ENCODE results near the gene ATCAY. TPM values are rescaled to one million over a fixed set of nuclear protein-coding genes. Genes with fewer than 3 reads are reported as not detected.

Gene ATCAY
- polyA plus RNA-seq, 1 donor from 2014 or later = not detected

DNA sequence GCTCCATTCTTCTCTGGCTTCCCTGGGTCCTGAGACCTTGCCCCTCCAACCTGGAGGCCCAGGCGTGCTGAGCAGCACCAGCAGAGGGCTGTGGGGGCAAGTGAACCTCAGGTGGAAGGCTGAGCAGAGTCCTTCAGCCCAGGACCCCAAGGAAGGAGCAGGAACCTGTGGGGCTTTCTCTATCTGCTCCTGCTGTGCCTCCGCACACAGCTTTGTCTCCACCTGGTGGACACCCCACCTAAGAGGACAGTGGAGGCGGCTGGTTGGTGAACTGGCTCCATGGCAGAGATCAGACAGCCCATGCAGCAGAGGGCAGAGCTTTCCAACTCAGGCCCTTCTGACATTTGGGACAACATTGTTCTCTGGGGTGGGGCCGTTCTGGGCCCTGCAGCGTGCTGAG lies 31.4 kb upstream of the ATCAY start:
- H3K27me3 Mint-ChIP-seq = no peaks in the 10 kb centered on the region
- peaks cover 0 to 4% (median 2%) of the 10 kb centered on the region in 3 donors for H3K9me3 Mint-ChIP-seq
- H3K36me3 Mint-ChIP-seq = no peaks in the 10 kb centered on the region
- H3K4me3 Mint-ChIP-seq = no peak overlapping the region
- H3K27ac Mint-ChIP-seq = no peak overlapping the region
- H3K4me1 Mint-ChIP-seq = peaks cover 0 to 8% (median 5%) of the 10 kb centered on the region in 3 donors

DNA sequence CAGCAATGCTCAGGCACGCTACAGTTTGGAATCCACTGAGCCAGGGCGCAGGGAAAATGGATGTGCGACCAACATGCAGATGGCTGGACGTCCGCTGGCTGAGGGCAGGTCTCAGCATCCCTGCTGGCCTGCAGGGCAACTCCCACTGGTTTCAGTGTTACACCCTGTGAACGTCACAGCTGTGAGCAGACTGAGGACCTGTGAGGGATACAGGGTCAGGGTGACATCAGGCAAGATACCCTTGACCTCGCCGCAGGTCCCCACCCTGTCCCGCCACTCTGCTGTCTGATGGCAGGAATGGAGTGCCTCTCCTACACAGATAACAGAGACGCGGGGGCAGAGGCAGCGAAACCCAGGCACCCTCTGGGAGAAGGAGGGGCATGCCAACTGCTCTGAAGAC lies 30.7 kb upstream of the ATCAY start:
- Mint-ChIP-seq H3K4me3 (no peak overlapping the region), H3K4me1 (peaks cover 0 to 10% (median 7%) of the 10 kb centered on the region in 3 donors), H3K36me3 (no peaks in the 10 kb centered on the region), H3K27me3 (no peaks in the 10 kb centered on the region), H3K27ac (peak overlapping the region in 1 of 3 donors; percentile 31), H3K9me3 (peaks cover 0 to 4% (median 2%) of the 10 kb centered on the region in 3 donors)

DNA sequence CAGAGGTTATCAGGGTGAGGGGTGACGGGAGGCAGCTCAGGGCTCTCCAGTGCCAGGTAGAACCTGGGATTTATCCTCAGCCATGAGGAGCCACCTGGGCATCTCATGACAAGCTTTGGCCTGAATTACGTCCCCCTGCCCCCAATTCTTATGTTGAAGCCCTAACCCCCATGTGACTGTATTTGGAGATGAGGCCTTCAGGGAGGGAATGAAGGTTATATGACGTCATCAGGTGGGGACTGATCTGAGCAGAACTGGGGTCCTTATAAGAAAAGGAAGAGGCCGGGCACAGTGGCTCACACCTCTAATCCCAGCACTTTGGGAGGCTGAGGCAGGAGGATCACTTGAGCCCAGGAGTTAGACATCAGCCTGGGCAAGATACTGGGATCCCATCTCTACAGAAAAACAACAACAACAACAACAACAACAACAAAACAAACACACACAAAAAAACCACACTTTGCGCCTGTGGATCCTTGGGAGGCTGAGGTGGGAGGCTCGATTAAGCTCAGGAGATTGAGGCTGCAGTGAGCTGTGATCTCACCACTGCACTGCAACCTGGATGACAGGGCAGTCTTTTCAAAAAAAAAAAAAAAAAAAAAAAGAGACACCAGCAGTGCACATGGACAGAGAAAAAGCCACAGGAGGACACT lies 30.0 kb upstream of the ATCAY start:
- Mint-ChIP-seq H3K4me1 (peaks cover 0 to 10% (median 7%) of the 10 kb centered on the region in 3 donors), H3K27me3 (no peaks in the 10 kb centered on the region), H3K36me3 (no peaks in the 10 kb centered on the region), H3K27ac (no peak overlapping the region), H3K4me3 (no peak overlapping the region), H3K9me3 (peaks cover 0 to 4% (median 2%) of the 10 kb centered on the region in 3 donors)

DNA sequence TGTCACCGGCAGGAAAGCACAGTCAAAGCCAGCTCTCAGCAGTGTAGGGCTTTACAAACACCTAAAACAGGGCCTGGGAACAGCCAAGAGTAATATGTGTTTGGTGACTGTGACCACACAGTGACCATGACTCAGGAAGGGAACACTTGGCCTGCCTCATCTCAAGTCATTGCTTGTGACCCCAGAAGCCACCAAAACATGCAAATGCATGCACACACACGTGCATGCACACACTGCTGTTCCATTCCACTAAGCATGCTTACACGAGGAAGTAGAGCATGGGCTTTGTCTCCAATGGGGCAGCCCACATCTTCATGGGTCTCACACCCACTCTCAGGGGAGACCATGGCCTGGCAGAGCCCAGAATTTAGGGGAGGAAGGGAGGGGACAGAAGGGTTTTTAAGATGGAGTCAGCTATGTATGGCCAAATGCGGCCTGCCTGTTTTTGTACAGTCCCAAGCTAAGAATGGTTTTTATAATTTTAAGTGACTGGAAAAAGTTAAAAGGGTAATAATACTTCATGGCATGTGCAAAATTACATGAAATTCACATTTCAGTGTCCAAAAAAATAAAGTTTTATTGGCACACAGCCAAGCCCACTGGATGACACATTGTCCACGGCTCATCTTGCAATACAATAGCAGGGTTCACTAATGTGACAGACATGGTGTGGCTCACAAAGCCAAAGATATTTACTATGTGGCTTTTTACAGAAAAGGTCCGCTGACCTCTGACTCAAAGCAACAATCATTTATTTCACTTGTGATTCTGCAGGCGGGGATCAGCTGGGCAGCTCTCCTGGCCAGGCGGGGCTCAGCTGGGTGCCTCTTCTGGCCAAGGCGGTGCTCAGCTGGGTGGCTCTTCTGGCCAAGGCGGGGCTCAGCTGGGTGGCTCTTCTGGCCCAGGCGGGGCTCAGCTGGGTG lies 29.0 kb upstream of the ATCAY start:
- H3K9me3 Mint-ChIP-seq = peaks cover 0 to 4% (median 2%) of the 10 kb centered on the region in 3 donors
- no peak overlapping the region for H3K27ac Mint-ChIP-seq

DNA sequence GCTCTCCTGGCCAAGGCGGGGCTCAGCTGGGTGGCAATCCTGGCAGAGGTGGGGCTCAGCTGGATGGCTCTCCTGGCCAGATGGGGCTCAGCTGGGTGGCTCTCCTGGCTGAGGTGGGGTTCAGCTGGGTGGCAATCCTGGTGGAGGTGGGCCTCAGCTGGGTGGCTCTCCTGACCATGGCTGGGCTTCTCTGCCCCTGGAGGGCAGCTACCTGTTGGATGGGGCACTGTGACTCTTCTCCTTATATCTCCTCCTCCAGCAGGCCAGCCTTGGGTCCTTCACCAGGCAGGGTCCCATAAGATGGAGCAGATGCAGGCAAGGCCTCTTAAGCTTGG lies 28.3 kb upstream of the ATCAY start:
- Mint-ChIP-seq H3K27ac (no peak overlapping the region), H3K27me3 (no peaks in the 10 kb centered on the region), H3K9me3 (peaks cover 0 to 4% (median 2%) of the 10 kb centered on the region in 3 donors), H3K36me3 (no peaks in the 10 kb centered on the region), H3K4me3 (no peak overlapping the region), H3K4me1 (peaks cover 0 to 10% (median 7%) of the 10 kb centered on the region in 3 donors)

More for the DNA sequence above, 29.0 kb upstream of the ATCAY start:
- peak overlapping the region in 2 of 4 donors; percentile 27 to 34 for H3K4me3 Mint-ChIP-seq
- H3K4me1 Mint-ChIP-seq = peaks cover 0 to 10% (median 7%) of the 10 kb centered on the region in 3 donors
- no peaks in the 10 kb centered on the region for H3K27me3 Mint-ChIP-seq
- H3K36me3 Mint-ChIP-seq = no peaks in the 10 kb centered on the region

DNA sequence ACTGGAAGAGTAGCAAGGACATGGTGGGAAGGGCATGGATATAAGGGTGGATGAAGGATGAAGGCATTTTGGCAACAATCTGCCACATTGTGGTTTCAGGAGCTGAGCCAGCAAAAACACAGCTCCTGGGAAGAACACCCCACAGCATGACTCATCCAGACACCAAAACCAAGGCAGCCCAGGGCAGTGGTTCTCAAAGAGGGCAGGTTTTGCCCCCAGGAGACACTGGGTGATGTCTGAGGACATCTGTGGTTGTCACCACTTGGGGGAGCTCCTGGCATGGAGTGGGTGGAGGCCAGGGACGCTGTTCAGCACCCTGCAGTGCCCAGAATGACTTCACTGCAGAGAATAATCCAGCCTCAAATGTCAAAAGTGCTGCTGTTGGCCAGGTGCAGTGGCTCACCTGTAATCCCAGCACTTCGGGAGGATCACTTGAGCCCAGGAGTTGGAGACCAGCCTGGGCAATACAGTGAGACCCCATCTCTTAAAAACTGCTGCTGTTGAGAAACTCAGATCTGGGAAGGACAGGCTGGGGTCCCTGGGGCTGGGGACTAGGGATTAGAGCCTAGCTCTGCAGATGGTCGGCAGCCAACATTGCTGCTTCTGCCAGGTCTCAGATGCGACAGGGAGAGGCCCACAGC lies 27.8 kb upstream of the ATCAY start:
- Mint-ChIP-seq H3K27ac (peak overlapping the region in 1 of 3 donors; percentile 66), H3K36me3 (no peaks in the 10 kb centered on the region), H3K27me3 (no peaks in the 10 kb centered on the region), H3K4me1 (peaks cover 2 to 12% (median 8%) of the 10 kb centered on the region in 3 donors), H3K9me3 (peaks cover 0 to 4% (median 2%) of the 10 kb centered on the region in 3 donors), H3K4me3 (no peak overlapping the region)

DNA sequence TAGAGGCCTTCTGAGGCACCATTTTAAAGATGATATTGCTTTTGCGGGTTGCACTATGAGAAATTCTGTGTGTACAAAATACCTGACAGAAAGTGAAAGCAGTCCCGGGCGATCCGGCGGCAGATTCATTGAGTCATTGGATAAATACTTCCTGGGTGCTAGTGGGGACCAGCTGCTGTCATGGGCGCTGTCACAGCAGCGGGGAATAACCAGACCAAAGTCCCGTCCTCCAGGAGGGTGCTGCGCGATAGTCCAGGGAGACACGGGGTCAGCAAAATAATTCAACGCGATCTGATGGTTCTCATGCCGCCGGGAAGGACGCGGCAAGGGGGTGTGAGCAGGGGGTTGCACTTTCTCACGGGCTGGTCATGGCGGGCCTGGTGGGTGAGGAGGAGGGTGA lies 25.2 kb upstream of the ATCAY start:
- Mint-ChIP-seq H3K27ac (no peak overlapping the region), H3K4me3 (no peak overlapping the region), H3K4me1 (peaks cover 4 to 17% (median 16%) of the 10 kb centered on the region in 3 donors), H3K27me3 (no peaks in the 10 kb centered on the region), H3K9me3 (peaks cover 0 to 4% (median 2%) of the 10 kb centered on the region in 3 donors), H3K36me3 (no peaks in the 10 kb centered on the region)

DNA sequence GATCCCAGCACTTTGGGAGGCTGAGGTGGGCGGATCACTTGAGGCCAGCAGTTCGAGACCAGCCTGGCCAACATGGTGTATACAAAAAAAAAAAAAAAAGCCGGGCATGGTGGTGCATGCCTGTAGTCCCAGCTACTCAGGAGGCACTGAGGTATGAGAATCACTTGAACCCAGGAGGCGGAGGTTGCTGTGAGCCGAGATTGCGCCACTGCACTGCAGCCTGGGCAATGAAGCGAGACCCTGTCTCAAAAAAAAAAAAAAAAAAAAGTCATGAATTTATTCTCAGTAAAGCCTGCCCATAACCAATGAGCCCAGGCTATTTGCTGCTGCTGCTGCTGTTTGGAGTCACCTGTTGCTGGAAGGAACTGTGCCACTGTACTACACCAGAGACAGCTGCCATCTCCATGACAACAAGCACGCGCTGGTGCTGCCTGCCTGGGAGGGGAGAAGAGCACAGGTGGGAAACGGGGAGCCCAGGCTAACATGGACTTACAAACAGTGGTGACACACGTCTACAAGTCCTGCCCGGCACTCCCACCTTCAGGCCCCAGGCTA lies 23.0 kb upstream of the ATCAY start:
- Mint-ChIP-seq H3K27ac (peak overlapping the region in 2 of 3 donors; percentile 6 to 39), H3K4me1 (peaks cover 4 to 13% (median 9%) of the 10 kb centered on the region in 3 donors), H3K9me3 (no peaks in the 10 kb centered on the region), H3K4me3 (peak overlapping the region in 1 of 4 donors; percentile 85), H3K36me3 (no peaks in the 10 kb centered on the region), H3K27me3 (no peaks in the 10 kb centered on the region)

DNA sequence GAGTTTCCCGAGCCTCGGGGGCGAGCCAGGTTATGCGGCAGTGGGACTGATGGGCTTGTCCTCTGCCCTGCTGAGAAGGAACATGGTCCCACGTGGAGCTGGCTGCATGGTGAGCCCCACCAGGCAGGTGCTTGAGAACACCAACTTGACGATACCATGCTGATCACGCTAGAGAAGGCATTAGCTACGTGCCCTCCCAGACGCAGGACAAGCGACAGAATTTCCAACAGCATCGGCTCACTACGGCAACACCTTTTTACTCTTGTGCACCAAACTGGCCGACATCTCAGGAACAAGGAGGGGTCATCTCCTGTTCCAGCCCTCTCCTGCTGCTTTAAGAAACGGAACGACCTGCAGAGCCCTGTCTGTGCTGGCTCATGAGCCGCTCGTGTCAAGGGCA lies 20.0 kb upstream of the ATCAY start:
- no peak overlapping the region for H3K27ac Mint-ChIP-seq

DNA sequence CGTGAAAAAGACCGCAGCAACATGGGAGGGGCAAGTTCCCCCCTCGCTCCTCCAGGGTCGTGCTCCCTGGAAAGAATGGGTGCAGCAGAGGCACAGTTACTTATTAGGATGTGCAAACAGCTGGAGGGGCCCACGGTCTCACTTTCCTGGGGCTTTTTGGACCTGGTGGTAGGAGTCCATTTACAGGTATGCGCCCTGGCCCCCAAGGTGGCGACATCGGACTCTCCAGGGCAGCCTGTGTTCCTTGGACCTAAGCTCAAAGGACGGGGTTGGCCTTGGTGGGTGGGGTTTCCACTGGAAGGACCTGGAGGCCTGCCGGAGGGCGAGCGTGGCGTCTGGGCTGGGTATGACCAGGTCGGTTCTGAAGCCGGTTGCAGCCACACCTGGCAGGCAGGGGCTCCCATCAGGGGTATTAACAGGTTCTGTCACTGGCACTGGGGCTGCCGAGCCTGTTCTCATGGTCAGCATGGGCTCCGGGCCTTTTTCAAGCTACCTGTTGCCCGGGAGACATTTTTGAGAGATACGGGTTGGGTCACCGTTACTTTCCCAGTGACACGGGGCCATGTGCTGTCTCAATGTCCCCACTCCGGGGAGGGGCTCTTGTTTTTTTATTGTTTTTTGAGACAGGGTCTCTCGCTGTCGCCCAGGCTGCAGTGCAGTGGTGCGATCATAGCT lies 17.5 kb upstream of the ATCAY start:
- Mint-ChIP-seq H3K4me3 (no peak overlapping the region), H3K27me3 (peaks cover 8% of the 10 kb centered on the region), H3K27ac (peak overlapping the region in 1 of 3 donors; percentile 27), H3K9me3 (no peaks in the 10 kb centered on the region), H3K36me3 (no peaks in the 10 kb centered on the region), H3K4me1 (peaks cover 2 to 8% (median 5%) of the 10 kb centered on the region in 3 donors)

More for the DNA sequence above, 20.0 kb upstream of the ATCAY start:
- H3K4me1 Mint-ChIP-seq = peaks cover 4 to 9% (median 6%) of the 10 kb centered on the region in 3 donors
- no peak overlapping the region for H3K4me3 Mint-ChIP-seq
- H3K36me3 Mint-ChIP-seq = no peaks in the 10 kb centered on the region
- H3K27me3 Mint-ChIP-seq = no peaks in the 10 kb centered on the region
- H3K9me3 Mint-ChIP-seq = no peaks in the 10 kb centered on the region

DNA sequence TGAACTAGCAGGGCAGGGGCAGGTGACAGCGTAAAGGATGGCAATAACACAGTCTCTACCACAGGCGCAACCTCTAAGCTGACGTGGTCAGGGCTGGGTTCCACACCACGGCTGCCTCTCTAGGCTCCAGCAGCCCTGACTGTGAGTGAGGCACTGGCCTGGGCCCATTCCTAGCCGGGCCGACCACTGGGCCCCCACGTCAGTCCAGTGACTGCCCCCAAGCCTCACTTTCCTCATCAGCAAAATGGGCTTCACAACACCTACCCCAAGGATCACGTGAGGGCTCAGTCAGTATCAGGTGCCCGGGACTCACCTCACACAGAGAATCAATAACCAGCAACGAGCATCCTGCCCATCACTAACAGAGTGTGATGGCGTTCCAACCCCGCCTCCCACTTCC lies 16.8 kb upstream of the ATCAY start:
- H3K36me3 Mint-ChIP-seq = no peaks in the 10 kb centered on the region
- no peaks in the 10 kb centered on the region for H3K9me3 Mint-ChIP-seq
- H3K4me3 Mint-ChIP-seq = no peak overlapping the region
- no peak overlapping the region for H3K27ac Mint-ChIP-seq
- H3K27me3 Mint-ChIP-seq = peaks cover 12% of the 10 kb centered on the region
- peaks cover 0 to 8% (median 2%) of the 10 kb centered on the region in 3 donors for H3K4me1 Mint-ChIP-seq

DNA sequence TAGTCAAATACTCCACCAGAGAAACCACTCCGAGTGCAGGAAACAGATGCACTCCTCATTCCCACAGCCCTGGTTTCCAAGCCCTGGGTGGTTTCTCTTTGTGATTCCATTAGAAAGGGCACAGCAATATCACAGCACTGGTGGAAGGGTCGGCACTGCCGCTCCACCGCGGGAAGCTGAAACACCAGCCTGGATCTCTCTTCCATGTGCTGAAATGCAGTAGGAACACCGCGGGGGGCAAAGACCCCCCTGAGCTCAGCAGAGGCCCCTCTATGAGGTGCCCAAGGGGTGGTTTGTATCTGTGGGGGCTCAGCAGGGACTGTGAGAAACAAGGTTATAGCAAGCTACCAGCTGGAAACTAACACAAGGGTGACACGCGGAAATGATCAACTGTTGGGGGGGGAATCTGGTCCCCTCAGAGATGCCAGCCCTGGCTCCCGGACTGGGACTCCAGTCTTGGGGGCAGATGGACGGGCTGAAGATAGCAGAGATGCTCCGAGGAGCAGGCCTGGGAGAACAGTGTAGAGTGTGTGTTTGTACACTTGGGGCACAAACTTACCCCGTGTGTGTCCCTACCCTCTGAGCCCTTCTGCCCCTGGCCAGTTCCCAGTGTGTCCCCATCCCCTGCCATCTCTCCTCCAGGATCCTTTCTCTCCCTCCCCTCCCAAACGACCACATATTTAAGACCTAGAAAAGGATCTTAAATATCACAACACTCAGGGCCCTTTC lies 13.4 kb upstream of the ATCAY start:
- H3K9me3 Mint-ChIP-seq = peaks cover 0 to 4% (median 0%) of the 10 kb centered on the region in 3 donors
- H3K27me3 Mint-ChIP-seq = peaks cover 28% of the 10 kb centered on the region
- no peak overlapping the region for H3K27ac Mint-ChIP-seq
- H3K4me1 Mint-ChIP-seq = peaks cover 0 to 8% (median 2%) of the 10 kb centered on the region in 3 donors
- H3K36me3 Mint-ChIP-seq = no peaks in the 10 kb centered on the region
- H3K4me3 Mint-ChIP-seq = no peak overlapping the region

DNA sequence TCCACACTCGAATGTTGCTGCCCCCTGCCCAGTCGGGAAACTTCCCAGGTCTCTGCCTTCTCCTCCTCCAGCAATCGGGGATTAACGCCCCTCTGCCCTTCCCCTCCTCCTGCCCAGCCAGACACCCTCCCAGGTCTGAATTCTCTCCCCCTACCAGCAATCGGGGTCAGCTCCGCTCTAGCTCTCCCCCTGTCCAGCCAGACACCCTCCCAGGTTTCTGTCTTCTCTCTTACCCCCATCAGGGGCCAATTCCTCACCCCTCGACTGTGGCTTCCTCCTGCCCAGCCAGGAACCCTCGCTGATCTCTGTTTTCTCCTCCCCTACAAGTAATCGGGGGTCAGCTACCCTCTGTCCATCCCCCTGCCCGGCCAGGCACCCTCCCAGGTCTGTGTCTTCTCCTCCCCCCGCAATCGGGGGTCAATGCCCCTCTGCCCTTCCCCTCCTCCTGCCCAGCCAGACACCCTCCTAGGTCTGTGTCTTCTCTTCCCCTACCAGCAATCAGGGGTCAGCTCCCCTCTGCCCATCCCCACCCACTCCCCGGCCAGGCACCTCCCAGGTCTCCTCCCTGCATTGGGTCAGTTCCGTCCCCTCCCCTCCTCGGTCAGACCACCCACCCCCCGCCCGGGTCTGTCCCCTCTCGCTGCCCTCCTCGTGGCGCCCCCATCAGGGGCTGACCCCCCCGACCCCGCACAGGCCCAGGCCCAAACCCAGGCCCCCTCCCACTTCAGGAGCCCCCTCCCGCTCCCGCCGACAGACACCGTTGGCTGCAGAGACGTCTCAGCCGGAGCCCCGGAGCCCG lies 12.3 kb upstream of the ATCAY start:
- peaks cover 0 to 8% (median 2%) of the 10 kb centered on the region in 3 donors for H3K4me1 Mint-ChIP-seq

More for the DNA sequence above, 12.3 kb upstream of the ATCAY start:
- no peak overlapping the region for H3K27ac Mint-ChIP-seq
- H3K4me3 Mint-ChIP-seq = peak overlapping the region in 1 of 4 donors; percentile 38
- no peaks in the 10 kb centered on the region for H3K36me3 Mint-ChIP-seq
- peaks cover 0 to 4% (median 0%) of the 10 kb centered on the region in 3 donors for H3K9me3 Mint-ChIP-seq
- peaks cover 29% of the 10 kb centered on the region for H3K27me3 Mint-ChIP-seq

All from IgD-negative memory B cell (primary cell).